HG03196 (cell line): ENCODE data around the gene ABCA6.
"Not testable (repeated sequence)": the region's sequence is repeated elsewhere in the genome, so short reads cannot be mapped to it uniquely, and the experiment has no call there.

ENCODE experiments used
- ATAC-seq: cut with Tn5 transposase; IDR thresholded peaks from one replicate; pipeline ENCODE4 v1.9.1; 2021; ENCODE audit not compliant: unreplicated experiment

ABCA6 gene

DNA sequence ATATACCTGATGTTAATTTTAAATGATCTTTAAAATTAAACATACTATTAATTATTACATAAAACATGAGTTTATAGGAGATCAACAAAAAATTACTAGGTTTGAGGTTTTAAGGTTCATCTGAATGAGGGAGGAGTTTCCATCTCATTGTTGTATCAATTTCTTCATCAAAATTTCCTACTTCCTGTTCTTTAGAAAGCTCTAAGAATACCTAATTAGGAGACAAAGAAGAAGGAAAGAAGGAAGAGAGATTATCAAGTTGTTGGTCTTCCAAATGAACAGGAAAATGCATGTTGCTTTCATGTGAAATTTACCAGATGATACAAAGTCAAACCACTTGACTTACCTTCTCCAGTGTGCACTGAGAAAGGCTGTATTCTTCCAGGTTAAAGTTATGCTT is 62.8 kb downstream of the ABCA6 start:
- ATAC-seq = no peak

GRCh38 chr17:69075823-69076222 is 65.9 kb downstream of the ABCA6 start:
- ATAC-seq = no peak

DNA sequence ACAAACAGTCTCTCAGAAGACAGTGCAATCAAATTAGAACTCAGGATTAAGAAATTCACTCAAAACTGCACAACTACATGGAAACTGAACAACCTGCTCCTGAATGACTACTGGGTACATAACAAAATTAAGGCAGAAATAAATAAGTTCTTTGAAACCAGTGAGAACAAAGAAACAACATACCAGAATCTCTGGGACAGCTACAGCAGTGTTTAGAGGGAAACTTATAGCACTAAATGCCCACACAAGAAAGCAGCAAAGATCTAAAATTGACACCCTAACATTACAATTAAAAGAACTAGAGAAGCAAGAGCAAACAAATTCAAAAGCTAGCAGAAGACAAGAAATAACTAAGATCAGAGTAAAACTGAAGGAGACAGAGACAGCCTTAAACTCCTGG is 68.3 kb downstream of the ABCA6 start:
- not testable (repeated sequence) for ATAC-seq

GRCh38 chr17:69072803-69073256 is 68.9 kb downstream of the ABCA6 start:
- not testable (repeated sequence) for ATAC-seq

GRCh38 chr17:69071233-69071586 is 70.5 kb downstream of the ABCA6 start:
- not testable (repeated sequence) for ATAC-seq

DNA sequence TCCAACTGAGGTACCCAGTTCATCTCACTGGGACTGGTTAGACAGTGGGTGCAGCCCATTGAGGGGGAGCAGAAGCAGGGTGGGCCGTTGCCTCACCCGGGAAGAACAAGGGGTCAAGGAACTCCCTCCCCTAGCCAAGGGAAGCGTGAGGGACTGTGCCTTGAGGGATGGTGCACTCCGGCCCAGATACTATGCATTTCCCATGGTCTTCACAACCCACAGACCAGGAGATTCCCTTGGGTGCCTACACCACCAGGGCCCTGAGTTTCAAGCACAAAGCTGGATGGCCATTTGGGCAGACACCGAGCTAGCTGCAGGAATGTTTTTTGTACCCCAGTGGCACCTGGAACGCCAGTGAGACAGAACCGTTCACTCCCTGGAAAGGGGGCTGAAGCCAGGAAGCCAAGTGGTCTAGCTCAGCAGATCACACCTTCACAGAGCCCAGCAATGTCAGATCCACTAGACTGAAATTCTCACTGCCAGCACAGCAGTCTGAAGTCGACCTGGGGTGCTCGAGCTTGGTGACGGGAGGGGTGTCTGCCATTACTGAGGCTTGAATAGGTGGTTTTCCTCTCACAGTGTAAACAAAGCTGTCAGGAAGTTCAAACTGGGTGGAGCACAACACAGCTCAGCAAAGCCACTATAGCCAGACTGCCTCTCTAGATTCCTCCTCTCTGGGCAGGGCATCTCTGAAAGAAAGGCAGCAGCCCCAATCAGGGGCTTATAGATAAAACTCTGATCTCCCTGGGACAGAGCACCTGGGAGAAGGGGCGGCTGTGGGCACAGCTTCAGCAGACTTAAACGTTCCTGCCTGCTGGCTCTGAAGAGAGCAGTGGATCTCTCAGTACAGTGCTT is 71.1 kb downstream of the ABCA6 start:
- ATAC-seq = not testable (repeated sequence)

GRCh38 chr17:69069226-69069750 is 72.4 kb downstream of the ABCA6 start:
- ATAC-seq = no peak

- ATAC-seq = no peak
These were observed 74.2 kb downstream of the ABCA6 start for GRCh38 chr17:69067274-69068047.

GRCh38 chr17:69066482-69066881 is 75.2 kb downstream of the ABCA6 start:
- ATAC-seq = no peak

- ATAC-seq = no peak
These were observed 76.6 kb downstream of the ABCA6 start for GRCh38 chr17:69065113-69065512.

DNA sequence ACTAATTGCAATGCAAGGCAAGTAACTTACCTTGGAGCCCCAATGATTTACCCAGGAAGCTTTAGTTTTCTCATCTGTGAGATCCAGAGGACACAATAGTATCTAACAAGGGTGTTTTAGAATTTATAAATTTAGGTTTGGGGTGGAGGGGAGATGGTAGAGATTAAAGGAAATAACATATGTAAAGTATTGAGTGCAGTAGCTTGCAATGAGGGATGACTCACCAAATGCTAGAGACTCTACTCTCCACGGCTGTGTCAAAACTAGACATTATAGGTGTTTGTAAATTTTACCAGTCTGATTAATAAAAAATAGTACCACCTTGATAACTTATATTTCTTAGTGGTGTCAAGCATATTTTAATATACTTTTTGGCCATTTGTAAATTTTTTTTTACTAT is 77.2 kb downstream of the ABCA6 start:
- ATAC-seq = no peak

DNA sequence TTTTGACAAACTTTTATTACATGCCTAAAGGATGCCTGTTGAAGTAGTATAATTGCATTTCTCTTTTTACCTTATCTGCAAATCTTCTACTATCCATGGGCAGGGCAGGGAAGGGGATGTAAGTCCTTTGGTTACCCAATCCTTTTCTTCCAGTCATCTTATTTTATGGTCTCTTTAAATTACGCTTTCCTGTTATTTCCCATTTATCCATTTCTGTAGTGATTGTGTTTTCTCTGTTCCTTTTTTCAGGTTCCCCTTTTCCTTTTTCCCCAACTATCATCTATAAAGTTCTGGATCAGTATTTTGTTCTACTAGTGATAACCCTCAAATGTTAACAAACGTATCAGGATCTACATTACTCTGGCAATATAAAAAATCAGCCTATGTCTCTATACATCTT is 77.7 kb downstream of the ABCA6 start:
- ATAC-seq = no peak

GRCh38 chr17:69062860-69063581 is 78.7 kb downstream of the ABCA6 start:
- no peak for ATAC-seq

DNA sequence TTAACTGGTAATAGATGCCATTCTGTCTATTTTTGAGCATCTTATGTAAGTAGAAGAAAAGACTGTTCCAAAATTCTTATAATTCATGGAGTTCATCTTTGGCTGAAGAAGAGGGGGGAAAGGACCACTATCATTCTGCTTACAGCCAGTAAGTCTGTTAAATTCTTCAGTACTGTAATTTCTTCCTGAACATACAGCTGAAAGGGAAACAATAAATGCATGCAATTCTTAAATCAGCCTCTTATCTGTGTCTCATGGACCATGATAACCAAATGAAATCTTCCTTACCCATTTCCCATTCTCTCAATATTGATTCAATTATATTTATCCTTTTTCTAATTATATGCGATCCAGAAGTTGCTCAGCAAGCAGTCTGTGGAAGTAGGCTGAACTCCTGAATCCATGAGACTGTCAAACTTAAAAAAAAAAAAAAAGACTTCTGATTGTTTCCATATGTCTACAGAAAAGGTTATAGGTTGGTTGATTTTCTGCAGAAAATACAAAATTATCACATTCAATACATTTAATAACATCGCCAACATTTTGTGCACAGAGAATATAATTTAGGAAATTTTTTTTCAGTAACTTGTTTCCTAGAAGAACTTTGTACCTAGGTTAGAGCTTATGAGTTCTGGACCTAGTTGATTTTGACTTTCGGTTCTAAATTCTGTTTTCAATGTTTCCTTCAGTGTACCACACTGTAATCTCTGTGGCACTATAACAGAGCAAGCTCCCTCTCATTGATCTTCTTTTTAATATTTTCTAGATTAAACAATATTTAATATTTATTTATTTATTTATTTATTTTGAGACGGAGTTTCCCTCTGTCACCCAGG is 79.8 kb downstream of the ABCA6 start:
- no peak for ATAC-seq

DNA sequence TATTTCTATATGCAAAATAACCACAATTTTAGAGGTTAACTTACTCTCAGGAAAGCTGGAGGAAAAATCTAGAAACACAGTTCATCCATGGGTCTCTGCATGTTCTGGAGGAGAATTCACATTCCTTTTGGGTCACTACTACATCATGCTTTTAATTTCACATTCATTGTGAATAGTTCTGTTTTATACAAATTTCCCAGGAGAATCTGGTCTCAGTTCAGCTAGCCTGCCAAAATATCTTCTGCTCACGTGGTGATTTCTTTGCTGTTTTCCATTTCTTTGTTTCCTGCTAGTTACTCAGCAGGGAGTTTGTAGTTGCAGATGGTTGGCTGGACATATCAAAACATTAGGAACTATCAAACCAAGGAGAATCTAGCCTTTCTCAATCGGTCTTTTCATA is 80.9 kb downstream of the ABCA6 start, which contains the start of gene ABCA9:
Gene ABCA9 (minus strand): TSS at position 106 of the 400 bp plus-strand sequence. CDS start 9,801 bp downstream, outside the sequence.
- ATAC-seq = no peak

- ATAC-seq = no peak
These were observed 82.1 kb downstream of the ABCA6 start for GRCh38 chr17:69059458-69060175.

- ATAC-seq = no peak
These were observed 83.5 kb downstream of the ABCA6 start for GRCh38 chr17:69058165-69058564.

- no peak for ATAC-seq
These were observed 84.4 kb downstream of the ABCA6 start for GRCh38 chr17:69057280-69057679.

- no peak for ATAC-seq
These were observed 85.4 kb downstream of the ABCA6 start for GRCh38 chr17:69056179-69056823.
